ENCODE measurements around the gene MKNK2. TPM values are rescaled to one million over a fixed set of nuclear protein-coding genes. Genes with fewer than 3 reads are reported as not detected.

Gene MKNK2
- total and polyA plus RNA-seq, 2 of the 13 experiments (the other 11 are each of a cell fraction or from before 2014, with no cell fraction given): 44.9 to 112 TPM

DNA sequence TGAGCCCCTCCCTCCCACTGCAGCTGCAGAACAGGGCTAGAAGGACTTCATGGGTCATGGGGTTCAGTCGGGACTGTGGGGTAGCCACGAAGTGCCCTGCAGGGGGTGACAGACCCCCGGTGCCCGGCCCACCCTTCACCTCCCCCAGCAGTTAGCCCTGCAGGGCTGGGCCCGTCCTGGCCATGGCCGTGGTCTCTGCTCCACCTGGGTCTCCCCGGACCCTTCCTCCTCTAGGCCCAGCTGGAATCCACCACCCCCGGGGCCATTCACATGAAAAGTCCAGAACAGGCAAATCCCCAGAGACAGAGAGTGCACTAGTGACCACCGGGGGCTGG, 17.3 kb downstream of the MKNK2 start:
- in situ Hi-C loops (cut with HindIII; ENCODE audit: extremely low pct_ligation_motif_present, low pct_unique_long_range_greater_than_20kb) (no loop called here), intact Hi-C loops (cut with micrococcal nuclease; ENCODE audit: unreplicated experiment) (no loop called here)
- DNase-seq (ENCODE audit: low spot score): no peak
- H3K9me3 ChIP-seq (ENCODE audit: low read length): no peaks in the 10 kb centered on the region
- no peak overlapping the region for H3K4me3 ChIP-seq (replicated peaks in 1 of 3; ENCODE audit: insufficient read depth in 1 of 3, low read depth in 2 of 3, low read length in 3 of 3)
- whole genome bisulfite sequencing (ENCODE audit: low lambda C conversion rate): 39% methylated on average over 5 of the region's 9 CpGs
- H3K36me3 ChIP-seq (replicated peaks in 1 of 2; ENCODE audit: control insufficient read depth in 1 of 2, insufficient read depth in 2 of 2, low read length in 2 of 2): 0 out of 5 replicates have a peak, but pooled peaks cover 0 to 5% of the 10 kb centered on the region in 2 experiments
- no peaks in the 10 kb centered on the region for H4K20me1 ChIP-seq (ENCODE audit: insufficient read depth, low read length)
- H3K9ac ChIP-seq (ENCODE audit: insufficient read depth, low read depth, low read length): no peak overlapping the region
- no peak overlapping the region for H3K4me2 ChIP-seq (ENCODE audit: low read depth, low read length)
- no peak for FAIRE-seq
- no peak overlapping the region for H3K27ac ChIP-seq (ENCODE audit: extremely low read length, insufficient read depth, low read length)
- H3K4me1 ChIP-seq (ENCODE audit: insufficient read depth, low read length): peaks cover 14% of the 10 kb centered on the region
- ChIA-PET CTCF (ENCODE audit: low intra/inter-chr PET ratio, low total read pairs) (no interaction called here), POLR2A (interaction anchor here (2.3 kb wide), 1 partner anchor 17 kb away, joined by 7 read pairs; the partner anchor contains the start of gene MKNK2)
- peaks cover 0 to 9% of the 10 kb centered on the region in 2 experiments; a peak in 2 of 5 replicates for H3K27me3 ChIP-seq (ENCODE audit: control insufficient read depth in 1 of 2, insufficient read depth in 2 of 2, low read length in 2 of 2)
- BruUV-seq (replicated peaks): no TSS peak
- no peaks in the 10 kb centered on the region for H3K79me2 ChIP-seq (ENCODE audit: insufficient read depth, low read length)
- TF ChIP-seq KLF9 (CRISPR knock-in tag; IDR thresholded peaks at IDR 0.05; ENCODE audit: low read depth) (no peak), ZNF816 (CRISPR knock-in tag; IDR thresholded peaks at IDR 0.05; ENCODE audit: borderline replicate concordance) (no peak), CEBPB (IDR thresholded peaks at IDR 0.05; ENCODE audit: borderline replicate concordance, low read depth, low read length) (no peak), SIX4 (CRISPR knock-in tag; IDR thresholded peaks at IDR 0.05) (no peak), ZNF7 (CRISPR knock-in tag; IDR thresholded peaks at IDR 0.05) (no peak), RBAK (CRISPR knock-in tag; IDR thresholded peaks at IDR 0.05) (no peak), U2AF2 (IDR thresholded peaks at IDR 0.05; ENCODE audit: low read depth, low read length) (no peak), RAD51 (IDR thresholded peaks at IDR 0.05; ENCODE audit: borderline replicate concordance) (no peak)
- TF ChIP-seq, protein P1, sequence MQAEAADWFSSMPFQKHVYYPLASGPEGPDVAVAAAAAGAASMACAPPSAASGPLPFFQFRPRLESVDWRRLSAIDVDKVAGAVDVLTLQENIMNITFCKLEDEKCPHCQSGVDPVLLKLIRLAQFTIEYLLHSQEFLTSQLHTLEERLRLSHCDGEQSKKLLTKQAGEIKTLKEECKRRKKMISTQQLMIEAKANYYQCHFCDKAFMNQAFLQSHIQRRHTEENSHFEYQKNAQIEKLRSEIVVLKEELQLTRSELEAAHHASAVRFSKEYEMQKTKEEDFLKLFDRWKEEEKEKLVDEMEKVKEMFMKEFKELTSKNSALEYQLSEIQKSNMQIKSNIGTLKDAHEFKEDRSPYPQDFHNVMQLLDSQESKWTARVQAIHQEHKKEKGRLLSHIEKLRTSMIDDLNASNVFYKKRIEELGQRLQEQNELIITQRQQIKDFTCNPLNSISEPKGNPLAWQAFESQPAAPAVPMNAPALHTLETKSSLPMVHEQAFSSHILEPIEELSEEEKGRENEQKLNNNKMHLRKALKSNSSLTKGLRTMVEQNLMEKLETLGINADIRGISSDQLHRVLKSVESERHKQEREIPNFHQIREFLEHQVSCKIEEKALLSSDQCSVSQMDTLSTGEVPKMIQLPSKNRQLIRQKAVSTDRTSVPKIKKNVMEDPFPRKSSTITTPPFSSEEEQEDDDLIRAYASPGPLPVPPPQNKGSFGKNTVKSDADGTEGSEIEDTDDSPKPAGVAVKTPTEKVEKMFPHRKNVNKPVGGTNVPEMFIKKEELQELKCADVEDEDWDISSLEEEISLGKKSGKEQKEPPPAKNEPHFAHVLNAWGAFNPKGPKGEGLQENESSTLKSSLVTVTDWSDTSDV (CRISPR knock-in tag; IDR thresholded peaks at IDR 0.05): no peak
- TF ChIP-seq, protein P2, sequence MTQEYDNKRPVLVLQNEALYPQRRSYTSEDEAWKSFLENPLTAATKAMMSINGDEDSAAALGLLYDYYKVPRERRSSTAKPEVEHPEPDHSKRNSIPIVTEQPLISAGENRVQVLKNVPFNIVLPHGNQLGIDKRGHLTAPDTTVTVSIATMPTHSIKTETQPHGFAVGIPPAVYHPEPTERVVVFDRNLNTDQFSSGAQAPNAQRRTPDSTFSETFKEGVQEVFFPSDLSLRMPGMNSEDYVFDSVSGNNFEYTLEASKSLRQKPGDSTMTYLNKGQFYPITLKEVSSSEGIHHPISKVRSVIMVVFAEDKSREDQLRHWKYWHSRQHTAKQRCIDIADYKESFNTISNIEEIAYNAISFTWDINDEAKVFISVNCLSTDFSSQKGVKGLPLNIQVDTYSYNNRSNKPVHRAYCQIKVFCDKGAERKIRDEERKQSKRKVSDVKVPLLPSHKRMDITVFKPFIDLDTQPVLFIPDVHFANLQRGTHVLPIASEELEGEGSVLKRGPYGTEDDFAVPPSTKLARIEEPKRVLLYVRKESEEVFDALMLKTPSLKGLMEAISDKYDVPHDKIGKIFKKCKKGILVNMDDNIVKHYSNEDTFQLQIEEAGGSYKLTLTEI (CRISPR knock-in tag; conservative IDR thresholded peaks at IDR 0.05): no peak
- ATAC-seq: no peak
- H2AFZ ChIP-seq (ENCODE audit: low read length): no peak overlapping the region

Measured in HepG2 (cell line).